IMR-90 (cell line): ENCODE data around the gene PTPRK. TPM values are rescaled to one million over a fixed set of nuclear protein-coding genes. Genes with fewer than 3 reads are reported as not detected.

Experiments used
- ATAC-seq: fragments of 200-7000 bp; cut with Tn5 transposase; 2 replicates; pipeline ENCODE4 v1.9.1; 2020; ENCODE audit warnings: low read depth, mild to moderate bottlenecking, moderate library complexity
- BruUV-seq: library from RNA; stranded (reverse); fragments of 400-500 nt; replicated peaks from 2 replicates; lab custom pipeline; 2021; lab: Mats Ljungman, UMichigan
- CTCF ChIA-PET: fragments of 300-600 bp; formaldehyde crosslinking; extraction: SDS; loops from one replicate; lab custom pipeline; 2021; ENCODE audit warnings: antibody characterized with exemption; lab: Yijun Ruan, JAX
- POLR2A ChIA-PET: fragments of 300-600 bp; sonication (Branson Sonifier 250); formaldehyde crosslinking; loops from one replicate; lab custom pipeline; 2022; ENCODE audit warnings: antibody characterized with exemption; ENCODE audit not compliant: unreplicated experiment; lab: Charles Lee
- DNase-seq: peaks from one replicate; pipeline ENCODE4 v3.0.0; 2013
- H2AFZ ChIP-seq: replicated peaks from 2 replicates; pipeline ENCODE3; 2013; ENCODE audit warnings: low read length, mild to moderate bottlenecking; ENCODE audit not compliant: poor library complexity
- H2AK5ac ChIP-seq: 2 replicates; pipeline ENCODE4 v1.6.1; 2013; ENCODE audit warnings: low read depth, low read length, inconsistent platforms
- H2AK9ac ChIP-seq: replicated peaks from 2 replicates; pipeline ENCODE3; 2013; ENCODE audit warnings: mild to moderate bottlenecking, low read depth, low read length, moderate library complexity; ENCODE audit not compliant: poor library complexity
- H2BK120ac ChIP-seq: 2 replicates; pipeline ENCODE4 v1.6.1; 2013; ENCODE audit warnings: low read depth, low read length, inconsistent platforms
- H2BK15ac ChIP-seq: 3 replicates; pipeline ENCODE4 v1.6.1; 2013; ENCODE audit warnings: low read depth, low read length, inconsistent platforms
- H2BK20ac ChIP-seq: 2 replicates; pipeline ENCODE4 v1.6.1; 2013; ENCODE audit warnings: low read depth, mild to moderate bottlenecking, inconsistent platforms, low read length, moderate library complexity
- H2BK5ac ChIP-seq: 2 replicates; pipeline ENCODE4 v1.6.1; 2013; ENCODE audit warnings: mild to moderate bottlenecking, low read depth, low read length, inconsistent platforms; ENCODE audit not compliant: poor library complexity, severe bottlenecking
- H3K14ac ChIP-seq: replicated peaks from 2 replicates; pipeline ENCODE4 v1.6.1; 2013; ENCODE audit warnings: low read depth, low read length, inconsistent platforms
- H3K18ac ChIP-seq: 2 replicates; pipeline ENCODE4 v1.6.1; 2013; ENCODE audit warnings: low read depth, low read length, control low read depth
- H3K23ac ChIP-seq: 2 replicates; pipeline ENCODE4 v1.6.1; 2013; ENCODE audit warnings: low read depth, low read length, inconsistent platforms
- H3K27ac ChIP-seq: 2 replicates; pipeline ENCODE4 v1.5.1; 2013; ENCODE audit warnings: mild to moderate bottlenecking, control low read depth, low read length; ENCODE audit not compliant: insufficient read depth
- H3K27me3 ChIP-seq: 2 replicates; pipeline ENCODE4 v1.6.1; 2013; ENCODE audit warnings: low read length; ENCODE audit not compliant: control insufficient read depth, insufficient read depth
- H3K36me3 ChIP-seq: 2 replicates; pipeline ENCODE4 v1.6.1; 2013; ENCODE audit warnings: low read length, mixed read lengths; ENCODE audit not compliant: control insufficient read depth, insufficient read depth
- H3K4ac ChIP-seq: 2 replicates; pipeline ENCODE4 v1.6.1; 2013; ENCODE audit warnings: low read depth, low read length, inconsistent platforms
- H3K4me1 ChIP-seq: 2 replicates; pipeline ENCODE4 v1.6.1; 2013; ENCODE audit warnings: low read length, mixed read lengths; ENCODE audit not compliant: control insufficient read depth, insufficient read depth
- H3K4me2 ChIP-seq: 2 replicates; pipeline ENCODE4 v1.6.1; 2013; ENCODE audit warnings: low read depth, mild to moderate bottlenecking, control low read depth, low read length, moderate library complexity
- H3K4me3 ChIP-seq: 2 replicates; pipeline ENCODE4 v1.5.1; 2013; ENCODE audit warnings: low read depth, mild to moderate bottlenecking, control low read depth, low read length, moderate library complexity; ENCODE audit not compliant: insufficient read depth
- H3K56ac ChIP-seq: 2 replicates; pipeline ENCODE4 v1.6.1; 2013; ENCODE audit warnings: low read length, inconsistent platforms; ENCODE audit not compliant: insufficient read depth; ENCODE audit errors: extremely low read depth
- H3K79me1 ChIP-seq, 2 experiments: 2 replicates each; pipeline ENCODE4 v1.6.1; 2013; ENCODE audit warnings: low read length in 2 of 2, inconsistent platforms in 1 of 2, low read depth in 1 of 2
- H3K9ac ChIP-seq: 2 replicates; pipeline ENCODE4 v1.6.1; 2013; ENCODE audit warnings: low read depth, low read length, control low read depth
- H3K9me1 ChIP-seq: 2 replicates; pipeline ENCODE4 v1.6.1; 2013; ENCODE audit warnings: low read length, inconsistent platforms; ENCODE audit not compliant: insufficient read depth
- H3K9me3 ChIP-seq: 2 replicates; pipeline ENCODE4 v1.6.1; 2013; ENCODE audit warnings: low read length; ENCODE audit not compliant: control insufficient read depth, insufficient read depth
- H4K20me1 ChIP-seq: 2 replicates; pipeline ENCODE4 v1.6.1; 2013; ENCODE audit warnings: low read length, inconsistent platforms; ENCODE audit not compliant: insufficient read depth
- H4K5ac ChIP-seq: 2 replicates; pipeline ENCODE4 v1.6.1; 2013; ENCODE audit warnings: mild to moderate bottlenecking, low read depth, low read length, control low read depth
- H4K8ac ChIP-seq, 2 experiments: 2 replicates each; pipeline ENCODE4 v1.6.1; 2013; ENCODE audit warnings: low read depth in 2 of 2, low read length in 2 of 2, control low read depth in 1 of 2, inconsistent platforms in 1 of 2
- H4K91ac ChIP-seq: 2 replicates; pipeline ENCODE4 v1.6.1; 2013; ENCODE audit warnings: low read depth, low read length, inconsistent platforms; ENCODE audit not compliant: insufficient read depth
- BHLHE40 ChIP-seq: fragments of 150-350 bp; IDR thresholded peaks from 2 replicates; pipeline ENCODE4 v1.6.1; 2016; ENCODE audit warnings: mild to moderate bottlenecking, low read depth, low read length
- CEBPB ChIP-seq: IDR thresholded peaks from 2 replicates; pipeline ENCODE4 v1.6.1; 2012; ENCODE audit warnings: low read depth, low read length, improper control_type of control experiment
- MAFK ChIP-seq: IDR thresholded peaks from 2 replicates; pipeline ENCODE4 v1.6.1; 2012; ENCODE audit warnings: low read depth, low read length, improper control_type of control experiment
- MAZ ChIP-seq: IDR thresholded peaks from 2 replicates; pipeline ENCODE4 v1.6.1; 2012; ENCODE audit warnings: low read depth, mild to moderate bottlenecking, low read length, improper control_type of control experiment, moderate library complexity, borderline replicate concordance
- MXI1 ChIP-seq: IDR thresholded peaks from 2 replicates; pipeline ENCODE4 v1.6.1; 2012; ENCODE audit warnings: low read depth, mild to moderate bottlenecking, low read length, moderate library complexity, borderline replicate concordance
- RCOR1 ChIP-seq: IDR thresholded peaks from 2 replicates; pipeline ENCODE4 v1.6.1; 2012; ENCODE audit warnings: mild to moderate bottlenecking, low read length, improper control_type of control experiment; ENCODE audit not compliant: insufficient replicate concordance
- USF2 ChIP-seq: fragments of 150-350 bp; IDR thresholded peaks from 2 replicates; pipeline ENCODE4 v1.6.1; 2017; ENCODE audit warnings: mild to moderate bottlenecking, antibody characterized with exemption, low read length, low read depth
- WGBS, 2 experiments: methylation state at CpG; one replicate each; pipeline versions ENCODE4 v1.1.5 to v1.1.7; 2013; ENCODE audit warnings: missing lambda C conversion rate in 2 of 2; ENCODE audit not compliant: insufficient read length in 1 of 2; ENCODE audit errors: extremely low coverage in 2 of 2; 5-methylcytosine and 5-hydroxymethylcytosine counted together
- dilution Hi-C: fragments of 300-500 bp; cut with HindIII; formaldehyde crosslinking; loops from one replicate; pipeline ENCODE4 v1.14.3; 2018; ENCODE audit warnings: low sequenced_read_pairs; ENCODE audit not compliant: unreplicated experiment
- in situ Hi-C: fragments of 300-500 bp; cut with MboI; formaldehyde crosslinking; loops from 3 replicates; pipeline ENCODE4 v1.14.3; 2019; ENCODE audit warnings: low sequenced_read_pairs, inconsistent platforms, mixed read lengths
- intact Hi-C: fragments of 100-400 bp; cut with micrococcal nuclease; formaldehyde crosslinking; loops from 2 replicates; pipeline ENCODE4 v1.10.0; 2022
- polyA plus RNA-seq, 3 experiments: library from polyadenylated mRNA; depleted of rRNA; stranded (reverse); fragments of >200 nt; gene quantifications; 2 replicates each; pipeline ENCODE4 v1.2.3, GENCODE V29; 2012; ENCODE audit warnings: low replicate concordance in 1 of 3
- total RNA-seq: library from RNA; depleted of rRNA; stranded (reverse); fragments of >200 nt; gene quantifications from 2 replicates; pipeline ENCODE4 v1.2.3, GENCODE V29; 2012

Gene PTPRK
- total and polyA plus RNA-seq, 2 of the 4 experiments (the other 2 are of a cell fraction) = 18.0 to 80.8 TPM

DNA sequence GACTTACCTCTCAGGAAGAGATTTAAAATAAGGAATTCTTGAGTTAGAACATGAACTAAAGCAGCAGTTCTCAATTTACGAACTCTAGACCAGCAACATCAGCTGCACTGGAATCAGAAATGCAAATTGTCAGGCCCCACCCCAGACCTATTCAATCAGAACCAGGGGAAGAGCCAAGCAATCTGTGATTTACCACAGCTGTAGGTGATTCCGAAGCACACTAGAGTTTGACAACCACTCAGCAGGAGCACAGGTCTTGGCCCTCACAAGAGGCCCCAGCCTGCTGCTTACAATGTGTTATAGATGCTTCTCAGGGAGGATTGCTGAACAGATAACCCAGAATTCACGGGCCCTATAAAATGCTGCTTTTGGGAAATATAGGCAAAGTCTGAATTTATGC is 279.2 kb downstream of the PTPRK start:
- intact Hi-C loops = no loop called here

More for the DNA sequence above, 279.2 kb downstream of the PTPRK start:
- no peak overlapping the region for H2AK9ac ChIP-seq
- no peak overlapping the region for H4K5ac ChIP-seq
- no peaks in the 10 kb centered on the region for H3K27me3 ChIP-seq
- no peak overlapping the region for H2AFZ ChIP-seq
- dilution Hi-C loops (no loop called here), in situ Hi-C loops (no loop called here)
- H3K9me1 ChIP-seq = peaks cover 8% of the 10 kb centered on the region
- H2BK15ac ChIP-seq = no peak overlapping the region
- H4K20me1 ChIP-seq = no peaks in the 10 kb centered on the region; the same call in 1 of the 2 replicates
- no peak overlapping the region for H2BK120ac ChIP-seq
- no peak overlapping the region for H3K56ac ChIP-seq
- no peak overlapping the region for H3K4ac ChIP-seq
- H4K8ac ChIP-seq = no peak overlapping the region
- H3K18ac ChIP-seq = no peak overlapping the region
- H3K14ac ChIP-seq = no peak overlapping the region
- POLR2A ChIA-PET = no interaction called here
- H3K27ac ChIP-seq = no peak overlapping the region
- no peak overlapping the region for H3K4me2 ChIP-seq
- H3K23ac ChIP-seq = no peak overlapping the region
- DNase-seq (no peak), ATAC-seq (no peak)
- no CpG with 5 or more reads among the region's 3 CpGs for WGBS, 2 experiments
- H3K4me3 ChIP-seq = no peak overlapping the region
- no TSS peak for BruUV-seq
- peaks cover 6% of the 10 kb centered on the region for H3K36me3 ChIP-seq
- H3K4me1 ChIP-seq = peaks cover 3% of the 10 kb centered on the region; the same call in 1 of the 2 replicates
- CTCF ChIA-PET = interaction anchor here (1.0 kb wide), 1 partner anchor 276 kb away, joined by 3 read pairs; no protein-coding TSS in a partner anchor
- H3K9me3 ChIP-seq = no peaks in the 10 kb centered on the region
- peaks cover 4 to 34% of the 10 kb centered on the region in 2 experiments; a peak in 3 of 4 replicates for H3K79me1 ChIP-seq
- no peak overlapping the region for H4K91ac ChIP-seq
- no peak overlapping the region for H2AK5ac ChIP-seq
- no peak overlapping the region for H2BK5ac ChIP-seq
- no peak overlapping the region for H2BK20ac ChIP-seq
- TF ChIP-seq BHLHE40 (no peak), CEBPB (no peak), USF2 (no peak), RCOR1 (no peak), MAZ (no peak), MXI1 (no peak), MAFK (no peak)
- no peak overlapping the region for H3K9ac ChIP-seq
